ENCODE data around the gene CCDC13.

CCDC13 gene

GRCh38 chr3:42751609-42752008, 21.4 kb downstream of the CCDC13 start:
- DNase-seq (ENCODE audit: low read depth): no peak

- DNase-seq (ENCODE audit: low read depth): no peak
These were observed 22.2 kb downstream of the CCDC13 start for GRCh38 chr3:42750834-42751233.

GRCh38 chr3:42749753-42750231, 23.3 kb downstream of the CCDC13 start:
- DNase-seq (ENCODE audit: low read depth): no peak

GRCh38 chr3:42749025-42749752, 23.9 kb downstream of the CCDC13 start:
- DNase-seq (ENCODE audit: low read depth): no peak

GRCh38 chr3:42747581-42747980, 25.5 kb downstream of the CCDC13 start:
- DNase-seq (ENCODE audit: low read depth): no peak

GRCh38 chr3:42746455-42747450, 26.3 kb downstream of the CCDC13 start:
- DNase-seq (ENCODE audit: low read depth): no peak

GRCh38 chr3:42745776-42746454, 27.1 kb downstream of the CCDC13 start:
- no peak for DNase-seq (ENCODE audit: low read depth)

- DNase-seq (ENCODE audit: low read depth): no peak
These were observed 27.7 kb downstream of the CCDC13 start for GRCh38 chr3:42745291-42745745.

- no peak for DNase-seq (ENCODE audit: low read depth)
These were observed 29.7 kb downstream of the CCDC13 start for GRCh38 chr3:42743204-42743995.

- DNase-seq (ENCODE audit: low read depth): no peak
These were observed 30.4 kb downstream of the CCDC13 start for GRCh38 chr3:42742688-42743087.

GRCh38 chr3:42742259-42742658, 30.8 kb downstream of the CCDC13 start:
- no peak for DNase-seq (ENCODE audit: low read depth)

GRCh38 chr3:42741796-42742195, 31.3 kb downstream of the CCDC13 start:
- DNase-seq (ENCODE audit: low read depth): no peak

- no peak for DNase-seq (ENCODE audit: low read depth)
These were observed 33.5 kb downstream of the CCDC13 start for GRCh38 chr3:42739401-42740158.

- no peak for DNase-seq (ENCODE audit: low read depth)
These were observed 36.5 kb downstream of the CCDC13 start for GRCh38 chr3:42736531-42736930.

GRCh38 chr3:42736081-42736480, 37.0 kb downstream of the CCDC13 start:
- DNase-seq (ENCODE audit: low read depth): no peak

- DNase-seq (ENCODE audit: low read depth): no peak
These were observed 37.4 kb downstream of the CCDC13 start for GRCh38 chr3:42735615-42736014.

GRCh38 chr3:42735019-42735418, 38.0 kb downstream of the CCDC13 start:
- no peak for DNase-seq (ENCODE audit: low read depth)

- no peak for DNase-seq (ENCODE audit: low read depth)
These were observed 38.7 kb downstream of the CCDC13 start for GRCh38 chr3:42734263-42734860.

- no peak for DNase-seq (ENCODE audit: low read depth)
These were observed 39.4 kb downstream of the CCDC13 start for GRCh38 chr3:42733501-42734262.
